ENCODE results near the gene LRP1B. TPM values are rescaled to one million over a fixed set of nuclear protein-coding genes. Genes with fewer than 3 reads are reported as not detected.
"Not testable (repeated sequence)": the region's sequence is repeated elsewhere in the genome, so short reads cannot be mapped to it uniquely, and the experiment has no call there.

Gene LRP1B
- polyA plus RNA-seq, 1 of the 3 experiments (the other 2 are of a cell fraction): 0.28 TPM

DNA sequence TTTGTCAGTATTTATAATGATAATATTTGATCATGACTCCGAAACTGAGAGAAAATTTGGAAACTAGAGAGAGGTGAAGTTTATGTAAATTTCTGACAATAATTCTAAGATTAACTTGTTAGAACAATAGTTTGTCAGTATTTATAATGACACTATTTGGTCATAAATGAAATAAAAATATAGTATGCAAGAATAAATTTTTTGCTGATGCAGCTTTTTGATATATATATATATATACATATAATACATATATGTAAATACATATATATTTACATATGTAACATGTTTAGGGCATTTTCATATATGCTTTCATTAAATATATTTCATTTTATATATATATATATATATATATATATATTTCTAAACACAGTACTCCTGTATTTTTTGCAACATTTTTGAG, 1158.1 kb downstream of the LRP1B start:
- Histone ChIP-seq H3K27me3 (ENCODE audit: insufficient read depth) (no peaks in the 10 kb centered on the region), H3K4me3 (ENCODE audit: low read depth in 2 of 2, low read length in 1 of 2) (no peak overlapping the region), H3K36me3 (replicated peaks in 1 of 2; ENCODE audit: control insufficient read depth in 1 of 2, insufficient read depth in 2 of 2, low read length in 1 of 2) (no peaks in the 10 kb centered on the region), H3K4me1 (ENCODE audit: control insufficient read depth in 1 of 2, insufficient read depth in 2 of 2, low read depth in 1 of 2, low read length in 1 of 2) (no peaks in the 10 kb centered on the region), H3K9me2 (no peaks in the 10 kb centered on the region), H3K79me2 (ENCODE audit: insufficient read depth) (no peaks in the 10 kb centered on the region), H3K9me3 (no peaks in the 10 kb centered on the region), H3K27ac (ENCODE audit: low read depth in 2 of 2, low read length in 1 of 2) (no peak overlapping the region), H2AFZ (ENCODE audit: low read depth) (no peak overlapping the region), H3K4me2 (no peak overlapping the region), H3F3A (replicated peaks; ENCODE audit: insufficient read depth) (no peaks in the 10 kb centered on the region), H4K20me1 (ENCODE audit: insufficient read depth) (no peaks in the 10 kb centered on the region), H3K9ac (no peak overlapping the region)
- ChIA-PET CTCF (no interaction called here), POLR2A (no interaction called here)
- no peak for TF ChIP-seq RXRA (IDR thresholded peaks at IDR 0.05; ENCODE audit: borderline replicate concordance, low read depth)
- TF ChIP-seq TCF12 (IDR thresholded peaks at IDR 0.05): no peak
- TF ChIP-seq MEF2A (IDR thresholded peaks at IDR 0.05; ENCODE audit: borderline replicate concordance, low read depth): no peak
- TF ChIP-seq IRF3 (IDR thresholded peaks at IDR 0.05; ENCODE audit: low read depth, low read length): no peak
- no peak for TF ChIP-seq SIN3A (IDR thresholded peaks at IDR 0.05; ENCODE audit: borderline replicate concordance, low read depth, low read length)
- TF ChIP-seq NRF1 (IDR thresholded peaks at IDR 0.05; ENCODE audit: low read depth, low read length): no peak
- TF ChIP-seq ELF1 (IDR thresholded peaks at IDR 0.05): no peak
- TF ChIP-seq TAF1 (IDR thresholded peaks at IDR 0.05; ENCODE audit: borderline replicate concordance, low read depth, low read length): no peak
- no peak for TF ChIP-seq FOXJ3 (CRISPR knock-in tag; IDR thresholded peaks at IDR 0.05)
- TF ChIP-seq YY1 (IDR thresholded peaks at IDR 0.05; ENCODE audit: low read depth): no peak
- TF ChIP-seq RAD21 (IDR thresholded peaks at IDR 0.05; ENCODE audit: low read length): no peak
- no peak for TF ChIP-seq NFIC (IDR thresholded peaks at IDR 0.05; ENCODE audit: borderline replicate concordance)
- TF ChIP-seq, protein P1, sequence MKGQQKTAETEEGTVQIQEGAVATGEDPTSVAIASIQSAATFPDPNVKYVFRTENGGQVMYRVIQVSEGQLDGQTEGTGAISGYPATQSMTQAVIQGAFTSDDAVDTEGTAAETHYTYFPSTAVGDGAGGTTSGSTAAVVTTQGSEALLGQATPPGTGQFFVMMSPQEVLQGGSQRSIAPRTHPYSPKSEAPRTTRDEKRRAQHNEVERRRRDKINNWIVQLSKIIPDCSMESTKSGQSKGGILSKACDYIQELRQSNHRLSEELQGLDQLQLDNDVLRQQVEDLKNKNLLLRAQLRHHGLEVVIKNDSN (IDR thresholded peaks at IDR 0.05; ENCODE audit: borderline replicate concordance, low read depth): no peak
- TF ChIP-seq PBX3 (IDR thresholded peaks at IDR 0.05): no peak
- no peak for TF ChIP-seq USF2 (IDR thresholded peaks at IDR 0.05; ENCODE audit: borderline replicate concordance, low read depth, low read length)
- TF ChIP-seq MAX (IDR thresholded peaks at IDR 0.05; ENCODE audit: low read depth): no peak
- WGBS (ENCODE audit: low lambda C conversion rate): 86% methylated on average over 1 of the region's 1 CpG
- no peak for DNase-seq

DNA sequence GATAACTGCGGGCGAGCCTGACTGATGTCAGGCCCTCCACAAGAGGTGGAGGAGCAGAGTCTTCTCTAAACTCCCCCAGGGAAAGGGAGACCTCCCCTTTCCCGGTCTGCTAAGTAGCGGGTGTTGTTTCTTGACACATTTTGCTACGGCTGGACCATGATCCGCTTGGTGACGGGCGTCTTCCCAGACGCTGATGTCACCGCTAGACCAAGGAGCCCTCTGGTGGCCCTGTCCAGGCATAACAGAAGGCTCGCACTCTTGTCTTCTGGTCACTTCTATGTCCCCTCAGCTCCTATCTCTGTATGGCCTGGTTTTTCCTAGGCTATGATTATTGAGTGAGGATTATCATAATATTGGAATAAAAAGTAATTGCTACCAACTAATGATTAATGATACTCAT, 1166.5 kb downstream of the LRP1B start:
- H4K20me1 ChIP-seq (ENCODE audit: insufficient read depth); H3K79me2 ChIP-seq (ENCODE audit: insufficient read depth); H3K4me2 ChIP-seq; CTCF ChIA-PET; H3K9me3 ChIP-seq; H3K9ac ChIP-seq; H3K27ac ChIP-seq (ENCODE audit: low read depth in 2 of 2, low read length in 1 of 2); H3K36me3 ChIP-seq (replicated peaks in 1 of 2; ENCODE audit: control insufficient read depth in 1 of 2, insufficient read depth in 2 of 2, low read length in 1 of 2); H3F3A ChIP-seq (replicated peaks; ENCODE audit: insufficient read depth); H3K4me1 ChIP-seq (ENCODE audit: control insufficient read depth in 1 of 2, insufficient read depth in 2 of 2, low read depth in 1 of 2, low read length in 1 of 2); H2AFZ ChIP-seq (ENCODE audit: low read depth); DNase-seq; H3K27me3 ChIP-seq (ENCODE audit: insufficient read depth); H3K4me3 ChIP-seq (ENCODE audit: low read depth in 2 of 2, low read length in 1 of 2); H3K9me2 ChIP-seq; POLR2A ChIA-PET: not testable (repeated sequence)
- WGBS (ENCODE audit: low lambda C conversion rate): 98% methylated on average over 9 of the region's 11 CpGs
